CD4-positive, alpha-beta memory T cell (primary cell): ENCODE measurements around the gene NAA16. TPM values are rescaled to one million over a fixed set of nuclear protein-coding genes. Genes with fewer than 3 reads are reported as not detected.
"Not testable (repeated sequence)": the region's sequence is repeated elsewhere in the genome, so short reads cannot be mapped to it uniquely, and the experiment has no call there.

Experiments used
- CTCF ChIA-PET: fragments of 350-600 bp; sonication (Branson Sonifier 250); formaldehyde crosslinking; loops from one replicate; lab custom pipeline; 2021; ENCODE audit warnings: inconsistent platforms; ENCODE audit not compliant: partially characterized antibody; lab: Charles Lee
- POLR2A ChIA-PET: fragments of 350-600 bp; sonication (Branson Sonifier 250); formaldehyde crosslinking; loops from one replicate; lab custom pipeline; 2021; ENCODE audit not compliant: partially characterized antibody; lab: Charles Lee
- DNase-seq, 5 donors: peaks; one replicate each; pipeline versions ENCODE4 v3.0.0 to v3.0.0-alpha.2; 2020 to 2022; ENCODE audit warnings: mixed read lengths in 1 of 5
- H3K27ac ChIP-seq: one replicate; pipeline ENCODE4 v1.7.0; 2013; ENCODE audit warnings: low read depth, low read length
- H3K27me3 ChIP-seq: 2 replicates; pipeline ENCODE4 v1.7.0; 2013; ENCODE audit warnings: mild to moderate bottlenecking, low read length, moderate library complexity; ENCODE audit not compliant: insufficient read depth
- H3K36me3 ChIP-seq: 2 replicates; pipeline ENCODE4 v1.7.0; 2013; ENCODE audit warnings: mild to moderate bottlenecking, low read length, moderate library complexity; ENCODE audit not compliant: insufficient read depth
- H3K4me1 ChIP-seq: 2 replicates; pipeline ENCODE4 v1.7.0; 2013; ENCODE audit warnings: mild to moderate bottlenecking, low read length, moderate library complexity; ENCODE audit not compliant: insufficient read depth
- H3K4me3 ChIP-seq, 2 donors: one replicate each; pipeline ENCODE4 v1.7.0; 2013; ENCODE audit warnings: low read length in 2 of 2, mild to moderate bottlenecking in 1 of 2
- H3K9me3 ChIP-seq, 2 donors: one replicate each; pipeline ENCODE4 v1.7.0; 2013; ENCODE audit warnings: low read length in 2 of 2, control low read depth in 1 of 2; ENCODE audit not compliant: control insufficient read depth in 1 of 2
- H3K27ac Mint-ChIP-seq, 7 donors: one replicate each; pipeline ENCODE4 v1.8.0; 2020 to 2021; ENCODE audit warnings: mixed read lengths in 7 of 7, mild to moderate bottlenecking in 6 of 7, inconsistent platforms in 3 of 7, moderate library complexity in 3 of 7
- H3K27me3 Mint-ChIP-seq, 2 donors: one replicate each; pipeline ENCODE4 v1.8.0; 2020 to 2021; ENCODE audit warnings: mixed read lengths in 2 of 2
- H3K36me3 Mint-ChIP-seq, 2 donors: one replicate each; pipeline ENCODE4 v1.8.0; 2020 to 2021; ENCODE audit warnings: mixed read lengths in 2 of 2, inconsistent platforms in 1 of 2, mild to moderate bottlenecking in 1 of 2
- H3K4me1 Mint-ChIP-seq, 4 donors: one replicate each; pipeline ENCODE4 v1.8.0; 2020 to 2021; ENCODE audit warnings: mixed read lengths in 4 of 4, mild to moderate bottlenecking in 1 of 4
- H3K4me3 Mint-ChIP-seq, 8 donors: one replicate each; pipeline ENCODE4 v1.8.0; 2020 to 2021; ENCODE audit warnings: mixed read lengths in 8 of 8, mild to moderate bottlenecking in 7 of 8, moderate library complexity in 6 of 8, inconsistent platforms in 3 of 8
- H3K9me3 Mint-ChIP-seq, 8 donors: one replicate each; pipeline ENCODE4 v1.8.0; 2020 to 2021; ENCODE audit warnings: mixed read lengths in 8 of 8, mild to moderate bottlenecking in 5 of 8, inconsistent platforms in 3 of 8, moderate library complexity in 1 of 8
- intact Hi-C: fragments of 100-400 bp; cut with micrococcal nuclease; formaldehyde crosslinking; loops from one replicate; pipeline ENCODE4 v1.15.1; 2023
- polyA plus RNA-seq, 2 donors: library from polyadenylated mRNA; unstranded; fragments of 300-500 nt; fragmentation: Illumina TruSeq; gene quantifications; one replicate each; pipeline ENCODE4 v1.2.3, GENCODE V29; 2021
- total RNA-seq, 2 experiments: library from RNA; stranded (reverse); gene quantifications; one replicate each; pipeline ENCODE4 v1.2.3, GENCODE V29; 2021

NAA16 gene
- total and polyA plus RNA-seq, 4 experiments from 2014 or later = 8.6 to 62.5 (median 39.7) TPM

DNA sequence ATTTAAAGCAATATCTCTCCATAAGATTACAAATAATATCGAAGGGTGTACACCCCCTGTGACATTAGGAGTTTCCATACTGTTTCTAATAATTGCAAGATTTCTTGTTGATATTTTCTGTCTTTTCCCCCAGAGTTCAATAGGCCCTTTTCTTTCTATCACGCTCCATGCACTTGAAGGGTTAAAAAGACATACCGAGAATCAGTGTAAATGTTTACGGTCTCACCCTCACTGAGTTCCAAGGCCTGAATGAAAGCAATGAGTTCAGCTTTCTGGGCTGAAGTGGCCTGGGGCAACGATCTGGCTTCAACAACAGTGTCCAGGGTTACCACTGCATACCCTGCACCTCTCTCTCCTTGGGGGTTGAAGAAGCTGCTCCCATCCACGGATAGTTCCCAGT lies 110.3 kb downstream of the NAA16 start:
- H3K27me3 ChIP-seq, H3K36me3 Mint-ChIP-seq, H3K4me1 Mint-ChIP-seq, H3K9me3 ChIP-seq, H3K36me3 ChIP-seq, DNase-seq, H3K27me3 Mint-ChIP-seq, H3K9me3 Mint-ChIP-seq, H3K4me1 ChIP-seq, POLR2A ChIA-PET, H3K4me3 Mint-ChIP-seq, H3K4me3 ChIP-seq, intact Hi-C loops, H3K27ac ChIP-seq: not testable (repeated sequence)
- CTCF ChIA-PET = interaction anchor here (1.7 to 2.1 kb wide), 2 partner anchors 15 to 231 kb away, joined by 9 to 10 read pairs; no protein-coding TSS in a partner anchor
- H3K27ac Mint-ChIP-seq = peak overlapping the region in 1 of 7 donors; percentile 44

DNA sequence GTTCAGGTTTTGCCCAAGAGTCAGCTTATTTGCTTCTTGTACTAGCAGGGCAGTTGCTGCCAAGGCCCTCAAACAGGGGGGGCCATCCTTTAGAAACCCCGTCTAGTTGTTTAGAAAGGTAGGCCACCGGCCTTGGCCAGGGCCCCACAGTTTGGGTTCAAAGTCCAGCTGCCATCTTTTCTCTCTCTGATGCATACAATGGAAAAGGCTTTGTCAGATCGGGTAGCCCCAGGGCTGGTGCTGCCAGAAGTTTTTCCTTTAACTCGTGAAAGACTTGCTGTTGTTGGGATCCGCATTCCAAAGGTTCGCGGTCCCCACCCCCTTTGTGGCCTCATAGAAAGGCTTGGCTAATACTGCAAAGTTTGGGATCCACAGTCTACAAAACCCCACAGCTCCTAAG lies 110.9 kb downstream of the NAA16 start:
- CTCF ChIA-PET, DNase-seq, H3K4me3 Mint-ChIP-seq, H3K4me1 Mint-ChIP-seq, H3K27me3 Mint-ChIP-seq, H3K27ac ChIP-seq, H3K9me3 ChIP-seq, intact Hi-C loops, H3K27ac Mint-ChIP-seq, H3K4me3 ChIP-seq, H3K4me1 ChIP-seq, H3K9me3 Mint-ChIP-seq, H3K36me3 ChIP-seq, H3K36me3 Mint-ChIP-seq, H3K27me3 ChIP-seq: not testable (repeated sequence)
- POLR2A ChIA-PET = interaction anchor here (1.0 kb wide), 1 partner anchor 13 kb away, joined by 3 read pairs; no protein-coding TSS in a partner anchor

DNA sequence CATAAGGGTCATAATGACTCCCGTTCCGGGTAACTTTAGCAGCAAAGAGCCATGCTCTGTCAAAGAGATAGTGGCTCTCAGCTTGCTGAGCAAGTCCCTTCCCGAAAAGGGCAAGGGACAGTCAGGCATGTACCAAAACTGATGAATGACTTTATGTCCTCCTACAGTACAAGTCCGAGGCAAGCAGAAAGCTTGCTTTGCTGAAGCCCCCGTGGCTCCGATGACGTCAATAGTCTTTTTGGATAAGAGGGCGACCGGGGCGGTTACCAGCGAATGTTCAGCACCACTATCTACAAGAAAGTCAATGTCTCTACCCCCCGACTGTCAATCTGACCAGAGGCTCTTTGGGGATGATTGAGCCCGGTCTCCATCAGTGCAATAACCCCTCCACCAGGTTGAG lies 112.2 kb downstream of the NAA16 start:
- H3K9me3 ChIP-seq, intact Hi-C loops, H3K27ac Mint-ChIP-seq, DNase-seq, H3K4me3 ChIP-seq, H3K4me1 ChIP-seq, H3K27me3 ChIP-seq, POLR2A ChIA-PET, CTCF ChIA-PET, H3K36me3 ChIP-seq, H3K27me3 Mint-ChIP-seq, H3K9me3 Mint-ChIP-seq, H3K36me3 Mint-ChIP-seq, H3K27ac ChIP-seq, H3K4me3 Mint-ChIP-seq: not testable (repeated sequence)
- peaks cover 4 to 11% (median 7%) of the 10 kb centered on the region in 4 donors for H3K4me1 Mint-ChIP-seq

DNA sequence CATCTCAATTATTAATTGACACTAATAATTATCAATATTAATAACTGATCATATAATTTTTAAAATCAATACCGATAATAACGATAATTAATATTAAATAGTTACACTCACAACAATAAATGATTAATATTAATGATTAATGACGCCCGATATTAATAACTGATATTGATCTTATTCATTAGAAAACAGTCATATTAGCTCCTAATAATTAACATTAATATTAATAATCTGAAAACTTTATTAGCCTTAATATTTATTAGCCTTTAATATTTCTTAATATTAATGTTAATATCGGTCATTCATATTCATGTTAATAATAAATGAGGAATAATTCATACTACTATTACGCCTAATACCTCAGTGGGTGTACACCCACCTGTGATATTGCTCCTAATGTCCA lies 113.6 kb downstream of the NAA16 start:
- H3K27me3 Mint-ChIP-seq, H3K4me3 Mint-ChIP-seq, intact Hi-C loops, H3K27me3 ChIP-seq, H3K9me3 ChIP-seq, POLR2A ChIA-PET, H3K36me3 Mint-ChIP-seq, H3K27ac ChIP-seq, DNase-seq, H3K4me3 ChIP-seq, CTCF ChIA-PET, H3K9me3 Mint-ChIP-seq, H3K36me3 ChIP-seq, H3K27ac Mint-ChIP-seq: not testable (repeated sequence)
- peaks cover 5 to 17% (median 8%) of the 10 kb centered on the region in 4 donors for H3K4me1 Mint-ChIP-seq
- peaks cover 13% of the 10 kb centered on the region for H3K4me1 ChIP-seq

DNA sequence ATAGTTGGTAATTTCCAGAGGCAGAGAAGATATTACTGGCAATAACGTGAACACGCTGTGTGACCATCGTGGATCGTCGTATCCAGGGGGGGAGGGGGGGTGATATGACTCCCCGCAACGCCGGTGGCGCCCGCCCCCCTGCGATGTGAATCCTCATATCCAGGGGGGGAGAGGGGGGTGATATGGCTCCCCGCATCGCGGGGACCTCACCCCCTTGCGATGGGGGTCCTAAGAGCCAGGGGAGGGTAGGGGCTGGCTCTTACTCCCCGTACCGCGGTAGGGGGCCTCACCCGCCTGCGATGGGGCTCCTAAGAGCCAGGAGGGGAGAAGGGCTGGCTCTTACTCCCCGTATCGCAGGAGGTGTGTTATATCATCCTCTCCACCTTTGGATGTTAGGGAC lies 115.0 kb downstream of the NAA16 start:
- Mint-ChIP-seq H3K4me1 (peaks cover 5 to 17% (median 8%) of the 10 kb centered on the region in 4 donors), H3K27me3 (peaks cover 2 to 4% of the 10 kb centered on the region in 2 donors), H3K36me3 (no peaks in the 10 kb centered on the region), H3K9me3 (no peaks in the 10 kb centered on the region), H3K27ac (no peak overlapping the region), H3K4me3 (no peak overlapping the region)
- no peak for DNase-seq
- intact Hi-C loops = no loop called here
- Histone ChIP-seq H3K4me3 (no peak overlapping the region), H3K9me3 (no peaks in the 10 kb centered on the region), H3K4me1 (peaks cover 13% of the 10 kb centered on the region), H3K27ac (no peak overlapping the region), H3K27me3 (no peaks in the 10 kb centered on the region), H3K36me3 (no peaks in the 10 kb centered on the region)
- ChIA-PET CTCF (no interaction called here), POLR2A (no interaction called here)

Other genes starting within 250 kb of the NAA16 start
- gene WBP4, start 249.8 kb upstream of the NAA16 start, total RNA-seq = 1 to 10 TPM; 8.4 to 9.1 TPM
- 1 to 10 TPM; 1.9 to 4.1 TPM for gene WBP4, start 249.8 kb upstream of the NAA16 start, polyA plus RNA-seq
- gene KBTBD6, start 178.5 kb upstream of the NAA16 start, total RNA-seq = 10 to 100 TPM in 1 of 2 experiments, 1 to 10 TPM in 1; 9.9 to 10.5 TPM
- 1 to 10 TPM; 4.2 to 4.9 TPM for gene KBTBD6, start 178.5 kb upstream of the NAA16 start, polyA plus RNA-seq
- 10 to 100 TPM; 11.1 to 11.8 TPM for gene KBTBD7, start 116.7 kb upstream of the NAA16 start, total RNA-seq
- 1 to 10 TPM; 4.9 to 7.8 TPM for gene KBTBD7, start 116.7 kb upstream of the NAA16 start, polyA plus RNA-seq
- gene MTRF1, start 47.7 kb upstream of the NAA16 start, total RNA-seq = 10 to 100 TPM; 29.5 to 30.1 TPM
- gene MTRF1, start 47.7 kb upstream of the NAA16 start, polyA plus RNA-seq = 10 to 100 TPM in 1 of 2 donors, 1 to 10 TPM in 1; 5.3 to 16.0 TPM
- gene RGCC, start 146.3 kb downstream of the NAA16 start, total RNA-seq = 100 to 1,000 TPM; 146 to 154 TPM
- gene RGCC, start 146.3 kb downstream of the NAA16 start, polyA plus RNA-seq = 100 to 1,000 TPM; 137 to 156 TPM